DMS53 treated with DMSO at 0.1 percent for 48 hours (cell line): ENCODE results near the gene TFF1.
"Not testable (repeated sequence)": the region's sequence is repeated elsewhere in the genome, so short reads cannot be mapped to it uniquely, and the experiment has no call there.

Experiments
- DNase-seq: peaks from one replicate; lab custom pipeline; 2025; ENCODE audit not compliant: unreplicated experiment; lab: John Stamatoyannopoulos, UW

TFF1 gene

DNA sequence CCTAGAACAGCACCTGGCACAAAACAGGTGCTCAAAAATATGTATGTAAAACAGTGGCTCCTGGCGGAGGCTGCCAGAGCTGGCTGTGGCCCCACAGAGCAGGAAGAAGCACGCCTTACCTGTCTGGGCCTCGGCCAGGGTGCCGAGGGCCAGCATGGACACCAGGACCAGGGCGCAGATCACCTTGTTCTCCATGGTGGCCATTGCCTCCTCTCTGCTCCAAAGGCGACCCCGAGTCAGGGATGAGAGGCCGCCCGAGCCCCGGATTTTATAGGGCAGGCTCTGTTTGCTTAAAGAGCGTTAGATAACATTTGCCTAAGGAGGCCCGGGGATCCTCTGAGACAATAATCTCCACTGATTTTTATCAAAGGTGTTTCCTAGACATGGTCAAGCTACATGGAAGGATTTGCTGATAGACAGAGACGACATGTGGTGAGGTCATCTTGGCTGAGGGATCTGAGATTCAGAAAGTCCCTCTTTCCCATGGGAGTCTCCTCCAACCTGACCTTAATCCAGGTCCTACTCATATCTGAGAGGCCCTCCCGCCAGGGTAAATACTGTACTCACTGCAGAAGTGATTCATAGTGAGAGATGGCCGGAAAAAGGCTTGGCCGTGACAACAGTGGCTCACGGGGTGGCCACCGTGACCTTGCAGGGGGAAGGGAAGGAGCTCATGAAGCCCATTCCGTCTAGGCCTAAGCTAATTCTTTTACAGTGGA is at the start of gene TFF1:
Gene TFF1, minus strand, starts transcription at position 244 of the 719 bp plus-strand sequence. Its CDS starts 40 bp downstream, at position 204.
- DNase-seq = peak; percentile 22

DNA sequence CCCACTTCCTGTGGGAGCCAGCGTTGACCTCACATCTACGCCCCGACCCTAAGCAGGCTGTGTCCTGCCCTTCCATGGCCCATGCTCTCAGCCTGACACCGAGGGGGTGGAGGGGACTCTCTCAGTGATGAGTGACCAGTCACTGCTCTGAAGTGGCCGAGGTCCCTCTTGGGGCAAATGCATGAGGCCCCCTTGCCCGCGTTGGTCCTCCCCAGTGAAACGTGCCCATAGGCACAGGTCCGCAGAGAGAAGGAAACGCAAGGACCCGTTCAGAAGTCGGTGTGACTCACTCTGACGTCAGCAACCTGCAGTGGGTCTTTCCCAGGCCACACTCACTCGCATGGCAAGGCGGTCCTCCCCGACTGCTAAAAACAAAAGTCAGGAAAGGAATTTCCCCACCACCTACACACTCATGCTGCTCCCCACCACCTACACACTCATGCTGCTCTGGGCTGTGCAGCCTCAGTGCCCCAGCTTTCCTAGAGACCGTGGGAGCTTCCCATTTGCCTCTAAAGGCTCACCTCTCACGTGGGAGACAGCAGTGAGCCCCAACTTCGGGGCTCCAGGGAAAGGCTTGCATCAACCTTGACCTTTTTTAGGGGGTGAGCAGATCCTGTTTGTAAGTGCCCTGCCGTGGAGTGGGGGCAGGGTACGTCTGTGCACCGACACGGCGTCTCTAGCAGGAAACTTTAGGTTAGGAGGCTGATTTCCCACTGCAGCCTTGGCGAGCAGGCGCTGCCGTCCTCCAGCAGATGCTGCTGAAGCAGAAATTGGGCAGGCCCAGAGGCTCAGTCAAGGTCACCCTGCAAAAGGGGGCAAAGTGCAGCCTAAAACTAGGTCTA is 48.8 kb upstream of the TFF1 start:
- DNase-seq = peak; percentile 38

DNA sequence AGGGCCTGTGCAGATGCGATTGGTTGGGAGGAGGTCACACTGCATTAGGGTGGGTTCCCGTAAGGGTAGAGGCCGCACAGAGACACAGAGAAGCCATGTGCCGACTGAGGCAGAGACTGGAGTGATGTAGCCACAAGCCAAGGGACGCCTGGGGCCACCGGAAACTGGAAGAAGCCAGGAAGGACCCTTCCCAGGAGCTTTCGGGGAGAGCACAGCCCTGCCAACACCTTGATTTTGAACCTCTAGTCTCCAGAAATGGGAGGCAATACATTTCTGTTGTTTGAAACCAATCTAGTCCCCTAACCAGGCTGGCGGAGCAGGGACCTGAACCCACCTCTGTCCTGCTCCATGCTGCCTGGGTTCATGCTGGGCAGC is 48.2 kb upstream of the TFF1 start:
- DNase-seq = no peak

DNA sequence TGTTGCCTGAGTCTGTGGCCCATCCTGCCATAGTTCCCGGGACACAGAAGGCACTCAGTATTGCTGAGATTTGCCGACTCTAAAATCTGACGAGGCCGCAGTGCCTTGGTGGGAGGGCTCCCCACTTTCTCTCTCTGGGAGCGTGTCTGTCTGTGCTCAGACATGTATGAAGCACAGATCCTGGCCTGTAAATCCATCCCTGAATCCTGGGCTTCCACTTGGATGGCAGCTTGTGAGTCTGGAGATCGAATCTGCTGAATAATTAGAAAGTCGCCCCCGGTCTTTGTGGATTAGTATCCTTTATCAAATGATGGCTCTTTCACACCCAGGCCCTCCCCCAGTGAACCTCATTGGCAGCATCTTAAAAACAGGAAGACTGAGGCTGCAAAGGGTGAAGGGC is 47.7 kb upstream of the TFF1 start:
- DNase-seq = no peak

DNA sequence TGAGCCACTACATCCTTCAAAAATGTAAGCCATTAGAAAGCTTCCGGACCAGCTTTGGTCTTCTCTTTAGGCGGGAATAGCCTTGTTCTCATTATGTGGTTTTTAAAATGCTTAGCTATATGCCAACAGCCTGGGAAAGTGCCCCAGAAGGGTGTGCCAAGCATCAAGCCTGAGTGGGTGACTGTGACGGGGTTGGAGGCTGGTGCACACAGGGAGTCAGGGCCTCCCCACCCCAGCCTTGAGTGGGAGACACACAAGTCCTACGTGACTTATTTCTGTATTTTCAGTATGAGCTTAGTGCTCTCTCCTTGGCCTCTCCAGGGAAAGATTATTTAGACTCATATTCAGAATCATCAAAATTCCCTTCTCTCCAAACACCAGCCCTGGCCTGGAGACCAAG is 47.2 kb upstream of the TFF1 start:
- DNase-seq = no peak

DNA sequence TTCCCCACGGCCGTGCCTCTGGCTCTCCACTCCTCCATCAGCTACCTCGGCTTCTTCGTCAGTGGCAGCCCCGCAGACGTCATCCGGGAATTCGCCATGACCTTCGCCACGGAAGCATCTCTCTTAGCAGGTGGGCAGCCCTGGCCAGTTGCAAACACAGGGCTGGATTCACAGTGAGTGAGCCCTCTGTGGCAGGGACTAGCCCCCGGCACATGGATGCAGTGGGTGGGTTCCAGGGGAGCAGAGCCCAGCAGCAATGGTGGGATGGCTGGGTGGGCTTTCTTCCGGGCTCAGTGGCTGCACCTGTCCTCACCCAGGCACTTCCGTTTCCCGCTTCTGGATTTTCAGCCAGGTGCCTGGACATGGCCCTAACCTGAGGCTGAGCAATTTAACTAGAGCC is 46.8 kb upstream of the TFF1 start:
- no peak for DNase-seq

DNA sequence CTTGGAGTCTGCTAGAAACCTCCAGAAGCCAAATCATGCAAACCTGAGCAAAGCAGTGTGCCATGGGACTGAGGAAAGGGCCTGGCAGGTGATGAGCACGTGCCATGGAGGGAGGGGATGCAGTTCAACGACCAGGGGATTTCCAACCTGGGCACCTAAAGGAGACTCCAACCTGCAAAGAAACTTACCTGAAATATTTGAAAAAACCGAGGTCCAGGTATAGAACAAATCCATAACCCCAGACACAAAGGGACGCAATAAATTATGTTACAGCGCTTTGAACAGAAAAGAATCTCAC is 46.2 kb upstream of the TFF1 start:
- no peak for DNase-seq

DNA sequence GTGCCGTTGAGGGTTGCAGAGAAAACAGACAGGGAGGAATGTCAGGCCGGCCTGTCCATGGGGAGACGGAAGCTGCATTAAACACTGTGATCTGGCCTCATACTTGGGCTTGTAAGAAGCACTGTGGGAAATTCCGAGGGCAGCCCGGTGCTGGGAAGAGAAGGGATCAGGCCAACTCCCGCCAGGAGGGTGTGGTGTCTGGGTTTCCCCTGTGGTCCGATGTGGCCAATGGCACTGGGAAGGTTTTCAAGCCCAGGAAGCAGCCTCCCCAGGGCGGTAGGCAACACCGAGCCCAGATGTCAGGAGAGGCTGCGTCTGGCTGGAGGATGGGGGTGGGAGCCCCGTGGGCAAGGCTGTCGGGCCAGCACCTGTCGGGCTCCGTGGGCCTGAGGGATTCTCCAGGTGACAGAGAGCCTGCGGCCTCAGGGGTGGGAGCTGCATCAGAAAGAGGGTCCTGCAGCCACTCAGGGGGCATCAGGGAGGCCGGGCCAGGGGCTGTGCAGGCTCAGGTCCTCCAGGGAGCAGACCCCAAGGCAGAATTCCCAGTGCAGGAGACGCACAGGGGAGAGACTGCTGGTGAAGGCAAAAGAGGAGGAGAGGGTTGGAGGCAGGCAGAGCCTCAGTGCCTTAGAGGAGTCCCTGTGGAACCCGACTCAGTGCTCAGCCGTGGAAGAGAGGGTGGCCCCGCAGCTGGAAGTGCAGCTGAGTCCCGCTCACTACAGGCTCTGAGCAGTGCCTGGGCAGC is 45.7 kb upstream of the TFF1 start:
- DNase-seq = no peak

DNA sequence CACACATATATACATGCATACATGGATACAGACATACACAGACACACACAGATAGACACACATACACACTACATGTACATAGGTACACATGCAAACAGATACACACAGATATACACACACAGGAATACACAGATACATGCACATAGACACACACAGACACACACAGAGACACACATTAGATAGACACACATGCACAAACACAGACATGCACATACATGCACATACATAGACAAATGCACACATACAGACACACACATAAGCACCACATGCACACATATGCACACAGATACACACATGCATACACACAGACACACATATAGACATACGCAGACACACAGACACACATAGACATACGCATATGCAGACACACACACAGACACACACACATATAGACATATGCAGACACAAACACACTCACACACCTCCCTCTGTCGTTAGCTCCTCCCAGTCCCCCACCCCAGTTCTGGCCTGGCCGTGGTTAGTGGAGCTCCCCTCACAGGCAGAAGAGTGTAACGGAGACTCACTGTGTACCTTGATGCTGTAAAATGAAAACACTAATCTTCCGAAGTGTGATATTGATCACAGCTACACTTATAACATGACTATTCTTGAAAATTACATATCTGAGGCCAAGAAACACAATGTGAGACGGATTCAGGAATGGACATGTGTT is 45.0 kb upstream of the TFF1 start:
- DNase-seq = no peak

DNA sequence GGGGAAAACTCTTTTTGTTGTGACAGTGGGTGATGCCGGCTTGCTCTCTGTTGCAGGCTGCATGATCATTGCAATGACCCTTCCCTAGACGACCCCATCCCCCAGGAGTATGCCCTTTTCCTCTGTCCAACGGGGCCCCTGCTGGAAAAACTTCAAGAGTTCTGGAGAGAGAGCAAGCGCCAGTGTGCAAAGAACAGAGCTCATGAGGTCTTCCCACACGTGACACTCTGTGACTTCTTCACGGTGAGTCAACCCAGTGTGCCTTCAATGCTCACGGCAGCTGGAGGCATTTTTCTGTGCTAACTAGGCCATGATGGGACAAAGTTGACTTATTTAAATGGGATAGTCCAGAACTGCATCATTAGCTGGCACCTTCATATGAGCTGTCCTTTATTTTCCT is 43.0 kb upstream of the TFF1 start:
- DNase-seq = no peak

DNA sequence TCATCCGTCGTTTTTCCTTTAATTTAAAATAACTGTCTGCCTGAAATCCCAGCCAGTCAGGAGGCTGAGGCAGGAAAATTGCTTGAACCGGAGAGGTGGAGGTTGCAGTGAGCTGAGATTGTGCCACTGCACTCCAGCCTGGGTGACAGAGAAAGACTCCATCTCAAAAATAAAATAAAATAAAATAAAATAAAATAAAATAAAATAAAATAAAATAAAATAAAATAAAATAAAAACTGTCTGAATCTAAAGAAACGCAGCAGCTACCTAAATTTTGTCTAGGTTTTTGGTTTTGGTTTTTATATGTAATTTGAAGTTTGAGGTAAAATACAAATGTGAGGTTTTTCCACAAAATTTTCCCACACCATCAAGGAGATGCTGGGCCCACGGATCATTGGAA is 42.4 kb upstream of the TFF1 start:
- DNase-seq = not testable (repeated sequence)

DNA sequence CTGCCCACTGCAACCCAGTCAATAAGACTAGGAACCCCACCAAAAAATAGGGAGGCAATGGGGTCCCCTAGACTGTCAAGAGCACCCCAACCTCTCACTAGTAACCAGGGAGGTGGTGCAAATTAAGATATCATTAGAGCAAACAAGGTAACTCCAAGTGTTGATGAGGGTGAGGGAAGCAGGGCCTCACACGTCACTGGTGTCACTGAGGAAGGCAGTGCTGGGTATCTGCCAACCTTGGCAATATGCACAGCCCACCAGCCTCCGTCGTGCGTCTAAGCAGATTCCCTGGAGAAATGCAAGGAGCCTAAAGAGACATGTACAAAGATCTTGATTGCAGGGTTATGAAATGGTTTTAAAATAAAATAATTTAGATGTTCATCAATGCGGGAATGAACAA is 41.1 kb upstream of the TFF1 start:
- no peak for DNase-seq

DNA sequence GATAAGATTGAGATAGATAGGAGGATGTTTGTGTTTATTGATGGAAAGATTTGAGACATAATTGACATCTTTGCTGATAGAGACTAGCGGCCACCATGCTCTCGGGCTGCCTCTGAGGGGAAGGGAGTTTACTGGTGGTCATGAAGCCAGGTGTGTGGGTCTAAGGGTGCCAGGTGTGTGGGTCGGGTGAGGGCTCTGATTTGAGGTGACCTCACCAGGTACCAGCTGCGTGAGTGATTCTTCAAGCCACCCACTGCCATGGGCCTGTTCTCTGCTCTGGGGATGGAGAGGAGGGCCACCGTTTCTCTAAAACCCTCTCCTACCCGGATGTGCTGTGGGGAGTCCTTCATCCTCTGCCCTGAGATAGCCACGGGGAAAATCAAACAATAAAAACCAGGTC is 40.5 kb upstream of the TFF1 start:
- DNase-seq = no peak

DNA sequence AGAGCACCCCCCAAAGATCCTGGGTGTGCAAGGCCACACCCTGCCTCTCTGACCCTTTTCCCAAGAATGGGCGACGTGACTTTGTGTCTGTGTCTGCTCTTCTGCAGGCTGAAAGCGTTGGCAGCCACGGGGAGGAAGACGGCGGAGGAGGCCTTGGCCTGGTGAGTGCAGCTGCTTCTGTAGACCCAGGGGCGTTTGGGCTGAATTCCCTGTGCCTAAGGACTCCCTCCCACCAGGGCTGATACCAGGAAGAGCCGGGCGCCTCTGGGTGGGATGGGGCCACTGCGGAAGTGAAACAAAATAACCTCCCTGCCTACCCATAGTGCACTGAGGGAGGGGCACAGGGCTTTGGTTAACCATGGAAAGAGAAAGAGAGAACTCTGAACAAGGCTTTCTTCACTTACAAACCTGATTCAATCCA is 39.9 kb upstream of the TFF1 start:
- DNase-seq = no peak

DNA sequence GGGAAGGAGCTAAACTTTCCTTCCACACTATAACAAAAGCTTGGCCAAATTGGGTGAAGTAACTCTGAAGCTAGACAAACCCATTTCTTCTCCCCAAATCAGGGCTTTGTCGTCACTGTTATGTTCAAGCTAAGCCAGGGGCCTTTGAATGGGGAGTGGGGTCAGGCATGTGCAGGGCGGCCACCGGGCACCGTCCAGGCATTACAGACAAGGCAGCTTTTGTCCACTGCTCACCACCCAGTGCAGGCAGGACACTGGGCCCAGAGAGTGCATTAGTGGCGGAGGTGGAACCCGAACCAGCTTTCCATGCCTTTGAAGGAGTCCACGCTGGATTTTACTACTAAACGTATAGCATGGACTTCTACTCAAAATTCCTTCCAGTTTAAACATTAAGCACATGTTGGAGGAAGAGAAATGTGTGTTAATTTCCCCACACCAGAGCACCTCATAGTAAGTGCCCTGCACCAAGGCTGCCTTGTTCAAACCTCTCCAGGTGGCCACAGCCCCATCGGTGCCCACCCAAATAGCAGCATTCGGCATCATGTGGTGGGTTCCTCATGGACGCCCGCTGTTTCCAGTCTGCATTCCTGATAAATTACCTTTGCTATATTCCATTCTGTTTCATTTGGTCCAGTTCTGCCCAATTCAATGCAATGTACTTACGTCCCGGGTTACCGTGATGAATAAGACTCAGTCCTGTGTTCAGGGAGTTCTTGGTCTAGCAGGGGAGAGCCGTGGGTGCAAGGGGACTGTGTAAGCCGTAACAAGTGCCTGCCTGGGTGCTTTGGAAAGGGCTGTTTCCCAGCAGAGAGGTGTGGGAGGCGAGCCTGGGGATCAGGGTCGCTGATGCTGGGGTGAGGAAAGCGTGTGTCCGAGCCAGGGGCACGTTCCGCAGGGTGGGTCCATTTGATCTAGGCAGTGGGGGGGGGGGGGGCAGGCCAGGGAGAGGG is 39.0 kb upstream of the TFF1 start:
- DNase-seq = no peak

DNA sequence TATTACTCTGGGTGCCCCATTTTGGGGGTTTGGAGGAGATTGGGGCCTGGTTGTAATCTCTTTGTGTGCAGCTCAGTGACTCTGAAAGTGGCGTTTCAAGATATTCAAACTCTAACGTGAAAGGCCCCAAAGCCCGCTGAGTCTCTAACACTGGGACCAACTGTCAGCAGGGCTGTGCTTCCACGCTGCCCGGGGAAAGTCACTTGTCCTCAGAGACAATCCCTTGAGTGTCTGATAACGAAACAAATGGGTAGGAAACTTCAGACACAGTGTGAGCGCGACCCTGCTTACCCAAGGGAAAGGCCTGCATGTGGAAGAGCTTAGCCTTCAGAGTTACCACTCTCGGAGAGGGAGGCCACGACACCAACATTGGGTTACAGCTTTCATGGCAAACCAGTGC is 38.2 kb upstream of the TFF1 start:
- no peak for DNase-seq

DNA sequence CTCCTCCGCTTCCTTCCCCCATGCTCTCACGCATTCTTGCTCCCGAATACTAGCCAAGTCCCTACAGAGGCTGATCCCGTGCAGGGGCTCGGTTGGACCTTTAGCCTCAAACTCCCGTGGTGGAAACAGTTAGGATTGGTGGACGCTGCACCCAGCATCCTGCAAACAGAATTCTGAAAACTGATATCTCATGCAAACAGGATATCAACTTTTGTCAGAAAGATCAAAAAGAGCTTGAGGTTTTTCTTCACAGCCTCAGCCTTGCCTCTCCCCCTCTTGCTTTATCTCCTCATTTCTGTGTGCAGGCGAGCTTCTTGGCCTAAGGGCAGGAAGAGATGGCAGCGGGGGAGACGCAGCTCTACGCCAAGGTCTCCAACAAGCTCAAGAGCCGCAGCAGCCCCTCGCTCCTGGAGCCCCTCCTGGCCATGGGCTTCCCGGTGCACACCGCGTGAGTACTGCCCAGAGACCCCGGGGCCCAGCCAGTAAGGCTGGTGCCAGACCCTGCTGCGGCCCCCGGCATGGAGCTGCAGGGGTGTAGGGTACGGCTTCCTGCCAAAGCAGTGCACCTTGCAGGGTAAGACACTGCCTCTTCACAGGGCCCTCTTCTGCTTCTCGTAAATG is 37.4 kb upstream of the TFF1 start, which contains the start of gene UBASH3A:
Gene UBASH3A, plus strand, starts transcription at position 292 of the 621 bp plus-strand sequence. Its CDS starts 44 bp downstream, at position 336.
- DNase-seq = no peak

DNA sequence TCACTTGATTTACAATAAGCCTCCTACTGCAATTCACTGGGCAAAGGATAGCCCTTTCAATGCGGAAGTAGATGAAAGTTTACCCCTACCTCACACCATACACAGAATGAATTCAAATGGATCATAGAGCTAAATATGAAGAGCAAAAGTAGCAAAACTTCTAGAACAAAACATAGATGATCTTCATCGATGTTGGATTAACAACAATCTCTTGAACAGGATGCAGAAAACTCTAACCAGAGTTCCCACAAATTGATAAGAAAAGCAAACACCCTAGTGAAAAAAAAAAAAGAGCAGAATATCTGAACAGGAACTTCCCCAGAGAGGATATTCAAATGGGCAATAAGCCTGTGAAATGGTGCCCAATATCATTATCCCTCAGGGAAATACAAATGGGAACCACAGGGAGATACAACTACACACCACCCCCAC is 35.5 kb upstream of the TFF1 start:
- no peak for DNase-seq

DNA sequence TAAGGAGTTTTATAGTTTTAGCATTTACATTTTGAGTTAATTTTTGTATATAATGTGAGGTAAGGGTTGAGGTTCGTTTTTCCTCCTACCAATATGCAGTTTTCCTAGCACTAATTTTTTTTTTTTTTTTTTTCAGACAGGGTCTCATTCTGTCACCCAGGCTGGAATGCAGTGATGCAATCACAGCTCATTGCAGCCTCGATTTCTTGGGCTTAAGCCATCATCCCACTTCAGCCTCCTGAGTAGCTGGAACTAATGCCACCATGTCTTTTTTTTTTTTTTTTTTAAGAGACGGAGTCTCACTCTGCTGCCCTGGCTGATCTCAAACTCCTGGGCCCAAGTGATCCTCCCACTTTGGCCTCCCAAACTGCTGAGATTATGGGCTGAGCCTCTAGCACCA is 34.8 kb upstream of the TFF1 start:
- no peak for DNase-seq

DNA sequence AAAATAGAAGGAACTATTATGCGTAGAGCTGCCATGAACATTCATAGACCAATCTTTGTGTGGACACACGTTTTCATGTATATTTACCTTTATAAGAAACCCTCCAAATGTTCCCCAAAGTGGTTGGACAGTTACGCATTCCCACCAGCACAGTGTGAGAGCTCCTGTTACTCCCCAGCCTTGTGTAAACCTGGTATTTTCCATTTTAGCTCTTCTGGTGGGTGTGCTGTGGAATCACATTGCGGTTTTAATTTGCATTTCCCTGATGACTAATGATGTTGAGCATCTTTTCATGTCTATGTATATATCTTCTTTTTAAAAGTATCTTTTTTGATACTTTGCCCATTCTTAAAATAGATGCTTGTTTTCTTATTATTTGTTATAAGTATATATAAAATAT is 34.2 kb upstream of the TFF1 start:
- DNase-seq = no peak
